C4-2B (cell line): ENCODE measurements around the gene TRNT1.

ENCODE experiments used
- CTCF ChIP-seq: fragments of 450-650 bp; conservative IDR thresholded peaks from 2 replicates; pipeline ENCODE4 v1.5.1; 2017; ENCODE audit warnings: mild to moderate bottlenecking
- ZFX ChIP-seq: fragments of 450-650 bp; IDR thresholded peaks from 2 replicates; pipeline ENCODE4 v1.6.1; 2017

GRCh38 chr3:3165241-3165640 is 38.5 kb downstream of the TRNT1 start:
- no peak for TF ChIP-seq CTCF
- no peak for TF ChIP-seq ZFX
